Kidney epithelial cell (primary cell): ENCODE results near the gene LRRC3B. TPM values are rescaled to one million over a fixed set of nuclear protein-coding genes. Genes with fewer than 3 reads are reported as not detected.

Experiments
- DNase-seq: peaks from one replicate; pipeline ENCODE4 v3.0.0-alpha.2; 2010; ENCODE audit warnings: low read depth
- H3K27me3 ChIP-seq: 2 replicates; pipeline ENCODE4 v1.6.0; 2011; ENCODE audit warnings: low read length; ENCODE audit not compliant: control insufficient read depth, insufficient read depth
- H3K36me3 ChIP-seq: 2 replicates; pipeline ENCODE4 v1.5.1; 2011; ENCODE audit warnings: low read length; ENCODE audit not compliant: control insufficient read depth, insufficient read depth
- H3K4me3 ChIP-seq: 2 replicates; pipeline ENCODE4 v1.5.1; 2011; ENCODE audit warnings: low read depth, mild to moderate bottlenecking, control low read depth, low read length
- total RNA-seq: library from RNA; depleted of rRNA; stranded (reverse); fragments of >200 nt; gene quantifications from 2 replicates; pipeline ENCODE4 v1.2.3, GENCODE V29; 2015
- TF ChIP-seq, protein P1 (sequence below): IDR thresholded peaks from 2 replicates; pipeline ENCODE4 v1.5.1; 2011; ENCODE audit warnings: mild to moderate bottlenecking, moderate library complexity, low read length, control low read depth, inconsistent platforms; ENCODE audit not compliant: insufficient read depth, poor library complexity, severe bottlenecking

LRRC3B gene, protein sequence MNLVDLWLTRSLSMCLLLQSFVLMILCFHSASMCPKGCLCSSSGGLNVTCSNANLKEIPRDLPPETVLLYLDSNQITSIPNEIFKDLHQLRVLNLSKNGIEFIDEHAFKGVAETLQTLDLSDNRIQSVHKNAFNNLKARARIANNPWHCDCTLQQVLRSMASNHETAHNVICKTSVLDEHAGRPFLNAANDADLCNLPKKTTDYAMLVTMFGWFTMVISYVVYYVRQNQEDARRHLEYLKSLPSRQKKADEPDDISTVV
- total RNA-seq: not detected in 2 replicates

DNA sequence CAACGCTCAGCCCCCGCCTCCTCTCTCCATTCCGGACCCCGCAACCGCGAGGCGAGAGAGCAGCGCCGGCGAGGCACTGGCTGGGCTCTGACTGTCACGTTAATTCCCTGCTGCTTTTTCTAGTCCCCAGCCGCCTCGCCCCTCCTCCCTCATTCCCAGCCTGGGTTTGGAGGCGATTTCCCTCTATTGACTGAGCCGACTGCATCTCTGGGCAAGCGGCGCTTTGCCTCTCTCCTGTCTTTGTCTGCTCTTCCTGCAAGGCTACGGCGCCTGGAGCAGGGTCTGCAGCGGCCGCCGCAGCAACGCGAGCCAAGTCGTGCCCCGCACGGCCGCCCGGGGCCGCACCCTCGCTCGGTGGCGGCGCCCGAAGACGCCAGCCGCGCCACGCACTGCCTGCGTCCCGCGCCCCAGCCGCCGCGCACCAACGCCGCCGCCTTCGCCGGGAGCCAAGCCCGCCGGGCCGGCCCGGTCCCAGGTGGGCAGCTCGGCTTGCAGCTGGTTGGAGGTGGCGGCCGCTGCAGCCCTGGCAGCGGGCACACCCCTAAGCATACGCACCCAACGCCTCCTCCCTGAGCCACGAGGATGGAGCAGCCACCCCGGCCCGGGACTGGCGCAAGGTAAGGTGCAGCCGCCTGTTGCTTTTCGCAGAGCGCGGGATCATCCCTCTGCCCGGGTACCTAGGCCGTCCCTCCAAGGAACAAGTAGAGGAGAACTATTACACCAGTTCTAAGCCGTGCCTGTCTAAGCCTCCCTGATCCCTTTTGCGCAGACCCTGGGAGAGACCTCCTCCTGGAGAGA, at the start of gene LRRC3B:
TSS of gene LRRC3B (plus strand) at position 152 of the 798 bp plus-strand sequence. CDS start 86,901 bp downstream, outside the sequence.
- peaks cover 40% of the 10 kb centered on the region for H3K27me3 ChIP-seq
- DNase-seq: no peak
- peak within 1 kb of the TSS; percentile 26 for H3K4me3 ChIP-seq
- H3K36me3 ChIP-seq: no peaks in the 10 kb centered on the region
- TF ChIP-seq, protein P1, sequence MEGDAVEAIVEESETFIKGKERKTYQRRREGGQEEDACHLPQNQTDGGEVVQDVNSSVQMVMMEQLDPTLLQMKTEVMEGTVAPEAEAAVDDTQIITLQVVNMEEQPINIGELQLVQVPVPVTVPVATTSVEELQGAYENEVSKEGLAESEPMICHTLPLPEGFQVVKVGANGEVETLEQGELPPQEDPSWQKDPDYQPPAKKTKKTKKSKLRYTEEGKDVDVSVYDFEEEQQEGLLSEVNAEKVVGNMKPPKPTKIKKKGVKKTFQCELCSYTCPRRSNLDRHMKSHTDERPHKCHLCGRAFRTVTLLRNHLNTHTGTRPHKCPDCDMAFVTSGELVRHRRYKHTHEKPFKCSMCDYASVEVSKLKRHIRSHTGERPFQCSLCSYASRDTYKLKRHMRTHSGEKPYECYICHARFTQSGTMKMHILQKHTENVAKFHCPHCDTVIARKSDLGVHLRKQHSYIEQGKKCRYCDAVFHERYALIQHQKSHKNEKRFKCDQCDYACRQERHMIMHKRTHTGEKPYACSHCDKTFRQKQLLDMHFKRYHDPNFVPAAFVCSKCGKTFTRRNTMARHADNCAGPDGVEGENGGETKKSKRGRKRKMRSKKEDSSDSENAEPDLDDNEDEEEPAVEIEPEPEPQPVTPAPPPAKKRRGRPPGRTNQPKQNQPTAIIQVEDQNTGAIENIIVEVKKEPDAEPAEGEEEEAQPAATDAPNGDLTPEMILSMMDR: no peak

DNA sequence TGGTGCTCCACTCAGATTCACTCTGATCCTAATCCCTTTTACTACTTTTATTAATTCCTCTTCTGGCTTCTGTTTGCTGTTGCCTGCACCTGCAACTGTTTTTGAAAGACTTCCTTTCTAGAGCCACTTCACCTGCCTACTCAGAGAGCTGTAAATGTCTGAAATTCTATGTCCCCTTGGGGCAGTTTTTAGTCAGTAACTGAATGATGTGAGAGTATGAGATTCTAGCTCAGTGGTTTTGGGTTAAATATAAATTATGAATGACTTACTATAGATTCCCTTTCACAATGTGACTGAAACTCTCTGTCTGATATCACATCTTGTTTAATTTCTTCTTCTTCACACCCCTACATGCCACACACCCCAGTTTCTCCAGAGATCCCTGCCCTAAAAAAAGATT, 47.8 kb upstream of the LRRC3B start:
- Histone ChIP-seq H3K36me3 (no peaks in the 10 kb centered on the region), H3K27me3 (no peaks in the 10 kb centered on the region), H3K4me3 (no peak overlapping the region)
- TF ChIP-seq, protein P1: no peak
- no peak for DNase-seq

DNA sequence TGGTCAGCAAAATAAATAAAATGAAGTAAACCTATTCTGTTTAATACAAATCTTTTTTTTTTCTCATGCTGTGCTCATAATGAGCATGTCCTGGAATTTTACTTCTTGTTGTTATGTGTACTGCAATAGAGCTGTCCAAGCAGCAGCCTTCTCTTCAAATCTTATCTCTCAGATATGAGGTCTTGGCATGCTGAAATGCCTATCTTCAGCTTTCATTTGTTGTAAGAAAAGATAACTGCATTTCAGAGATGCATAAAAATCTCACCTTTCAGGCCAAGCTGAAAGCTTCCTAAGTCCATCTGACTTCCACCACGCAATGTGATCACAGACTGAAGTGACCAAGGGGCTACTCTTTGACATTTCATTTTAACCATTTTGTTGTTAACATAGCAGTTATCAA, 43.5 kb upstream of the LRRC3B start:
- DNase-seq: no peak
- TF ChIP-seq, protein P1: no peak
- Histone ChIP-seq H3K36me3 (no peaks in the 10 kb centered on the region), H3K4me3 (no peak overlapping the region), H3K27me3 (no peaks in the 10 kb centered on the region)

DNA sequence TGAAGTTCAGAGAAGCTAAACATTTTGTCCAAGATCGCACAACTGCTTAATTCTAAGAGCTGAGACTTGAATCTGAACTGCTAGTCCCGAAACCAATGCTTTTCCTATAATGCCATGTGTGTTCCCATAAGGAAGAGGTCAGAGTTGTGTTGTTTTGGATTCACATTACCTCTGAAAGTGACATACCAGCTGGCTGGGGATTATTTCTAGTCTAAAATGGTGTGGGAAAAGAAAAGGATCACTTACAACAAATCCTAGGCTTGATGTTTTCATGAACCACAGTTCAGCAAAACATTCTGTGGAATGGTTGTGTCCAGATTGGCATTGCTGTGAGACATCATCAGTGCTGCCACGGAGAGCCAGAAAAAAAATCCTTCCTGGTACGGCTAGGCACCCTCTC, 35.0 kb upstream of the LRRC3B start:
- Histone ChIP-seq H3K36me3 (no peaks in the 10 kb centered on the region), H3K4me3 (no peak overlapping the region), H3K27me3 (no peaks in the 10 kb centered on the region)
- TF ChIP-seq, protein P1: no peak
- DNase-seq: no peak

DNA sequence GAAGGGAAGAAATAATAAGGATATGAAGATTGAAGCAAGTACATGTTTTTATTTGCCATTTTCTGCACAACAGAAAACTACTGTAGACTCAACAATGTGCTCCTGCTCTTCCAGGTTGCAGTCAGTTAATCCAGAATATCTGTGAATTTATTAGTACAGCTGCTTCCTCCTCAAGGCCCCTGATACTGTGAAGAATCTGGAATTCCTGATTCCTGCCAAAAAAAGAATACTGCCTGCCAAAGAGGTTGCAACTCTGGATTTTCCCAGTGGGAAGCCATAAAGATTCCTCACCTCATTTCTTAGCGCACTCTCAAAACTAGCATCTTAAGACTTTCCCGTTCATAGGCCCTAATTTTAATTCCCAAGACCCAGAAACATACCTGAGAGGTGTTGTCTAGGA, 33.6 kb upstream of the LRRC3B start:
- Histone ChIP-seq H3K36me3 (no peaks in the 10 kb centered on the region), H3K27me3 (no peaks in the 10 kb centered on the region), H3K4me3 (no peak overlapping the region)
- no peak for DNase-seq
- TF ChIP-seq, protein P1: no peak

DNA sequence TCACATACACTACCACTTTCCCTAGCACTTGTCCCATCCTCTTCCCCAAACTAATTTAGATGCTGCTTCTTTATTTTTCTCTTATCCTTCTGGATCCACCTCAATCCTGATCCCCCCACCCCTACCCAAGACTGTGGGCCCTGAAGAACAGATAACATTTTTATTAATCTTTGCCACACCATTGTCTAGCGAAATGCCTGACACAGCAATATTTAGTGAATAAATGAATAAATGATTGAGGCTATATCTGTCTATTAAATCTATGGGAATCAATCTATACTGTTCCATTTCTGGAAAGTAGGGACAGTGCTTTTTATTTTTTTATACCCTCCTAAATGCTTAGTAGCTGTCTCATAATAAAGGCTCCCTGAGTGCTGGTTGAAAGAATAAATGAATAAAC, 32.9 kb upstream of the LRRC3B start:
- Histone ChIP-seq H3K36me3 (no peaks in the 10 kb centered on the region), H3K4me3 (no peak overlapping the region), H3K27me3 (no peaks in the 10 kb centered on the region)
- no peak for DNase-seq
- TF ChIP-seq, protein P1: no peak
